Keratinocyte (primary cell): ENCODE measurements around the gene TOX3. TPM values are rescaled to one million over a fixed set of nuclear protein-coding genes. Genes with fewer than 3 reads are reported as not detected.

Experiments
- DNase-seq: peaks from one replicate; pipeline ENCODE4 v3.0.0-alpha.2; 2011; ENCODE audit warnings: low read depth, missing footprints, low spot score
- FAIRE-seq: peaks from 2 replicates; lab custom pipeline; 2011; peaks lifted over from hg19 to GRCh38; lab: Jason Lieb, UNC
- H2AFZ ChIP-seq: 2 replicates; pipeline ENCODE4 v1.6.0; 2012; ENCODE audit warnings: low read length, control low read depth, inconsistent platforms; ENCODE audit not compliant: control insufficient read depth
- H3K27ac ChIP-seq: 2 replicates; pipeline ENCODE4 v1.5.1; 2011; ENCODE audit warnings: low read length; ENCODE audit not compliant: control insufficient read depth, insufficient read depth
- H3K27me3 ChIP-seq: 3 replicates; pipeline ENCODE4 v1.6.0; 2011; ENCODE audit warnings: low read length; ENCODE audit not compliant: control insufficient read depth, insufficient read depth; ENCODE audit errors: extremely low read depth
- H3K36me3 ChIP-seq, 2 experiments: 2 replicates in 1 of 2; 3 replicates in 1 of 2; pipeline ENCODE4 v1.5.1; 2011; ENCODE audit warnings: low read length in 2 of 2, mild to moderate bottlenecking in 1 of 2; ENCODE audit not compliant: control insufficient read depth in 2 of 2, insufficient read depth in 2 of 2; ENCODE audit errors: extremely low read depth in 1 of 2
- H3K4me1 ChIP-seq: 3 replicates; pipeline ENCODE4 v1.5.1; 2011; ENCODE audit warnings: low read length; ENCODE audit not compliant: control insufficient read depth, insufficient read depth; ENCODE audit errors: extremely low read depth
- H3K4me2 ChIP-seq: 3 replicates; pipeline ENCODE4 v1.6.0; 2011; ENCODE audit warnings: low read depth, low read length; ENCODE audit not compliant: control insufficient read depth, insufficient read depth; ENCODE audit errors: extremely low read depth
- H3K4me3 ChIP-seq, 3 experiments: fragments of 200-600 bp in 1 of 3; sonication (generic) in 1 of 3; 2 replicates in 2 of 3; 3 replicates in 1 of 3; pipeline ENCODE4 v1.5.1; 2011 to 2016; ENCODE audit warnings: low read length in 3 of 3, mild to moderate bottlenecking in 3 of 3, control low read depth in 2 of 3, inconsistent platforms in 1 of 3, low read depth in 1 of 3, mixed read lengths in 1 of 3, mixed run types in 1 of 3, moderate library complexity in 1 of 3; ENCODE audit not compliant: control insufficient read depth in 2 of 3, insufficient read depth in 2 of 3; ENCODE audit errors: extremely low read depth in 1 of 3
- H3K79me2 ChIP-seq: 2 replicates; pipeline ENCODE4 v1.6.0; 2012; ENCODE audit warnings: low read length; ENCODE audit not compliant: control insufficient read depth, insufficient read depth
- H3K9ac ChIP-seq: 3 replicates; pipeline ENCODE4 v1.6.0; 2011; ENCODE audit warnings: low read length; ENCODE audit not compliant: control insufficient read depth, insufficient read depth; ENCODE audit errors: extremely low read depth
- H3K9me1 ChIP-seq: 3 replicates; pipeline ENCODE4 v1.6.0; 2011; ENCODE audit warnings: low read length; ENCODE audit not compliant: control insufficient read depth, insufficient read depth; ENCODE audit errors: extremely low read depth
- H3K9me3 ChIP-seq: 2 replicates; pipeline ENCODE4 v1.5.1; 2012; ENCODE audit warnings: low read depth, low read length; ENCODE audit not compliant: control insufficient read depth
- H4K20me1 ChIP-seq: 3 replicates; pipeline ENCODE4 v1.6.0; 2011; ENCODE audit warnings: low read length; ENCODE audit not compliant: control insufficient read depth, insufficient read depth; ENCODE audit errors: extremely low read depth
- EZH2 ChIP-seq: IDR thresholded peaks from one replicate; pipeline ENCODE4 v1.6.1; 2012; ENCODE audit warnings: inconsistent platforms, mild to moderate bottlenecking, low read length, moderate library complexity
- dilution Hi-C: fragments of 300-500 bp; cut with MboI; formaldehyde crosslinking; loops from one replicate; pipeline ENCODE4 v1.7.0; 2020; ENCODE audit warnings: low sequenced_read_pairs; ENCODE audit not compliant: extremely low pct_ligation_motif_present
- polyA plus RNA-seq, 5 experiments: library from polyadenylated mRNA; depleted of rRNA in 3 of 5; stranded (reverse) in 3 of 5; stranded (forward) in 1 of 5; unstranded in 1 of 5; fragments of >200 nt; gene quantifications; 1 replicate in 1 of 5; 2 replicates in 3 of 5; 3 replicates in 1 of 5; pipeline versions ENCODE4 v1.2.1 to v1.2.3, GENCODE V29; 2011 to 2012; ENCODE audit warnings: missing spikeins in 2 of 5, low read depth in 1 of 5, low replicate concordance in 1 of 5
- TF ChIP-seq, protein P1 (sequence below), 3 experiments: IDR thresholded peaks in 1 of 3; conservative IDR thresholded peaks in 1 of 3; optimal IDR thresholded peaks in 1 of 3; 2 replicates in 2 of 3; 3 replicates in 1 of 3; pipeline versions ENCODE3 to v1.5.1; 2011; ENCODE audit warnings: low read length in 3 of 3, mild to moderate bottlenecking in 3 of 3, moderate library complexity in 2 of 3, control low read depth in 1 of 3, inconsistent platforms in 1 of 3; ENCODE audit not compliant: insufficient read depth in 2 of 3; ENCODE audit errors: extremely low read depth in 1 of 3

The TOX3 gene
- polyA plus RNA-seq, 1 donor (not counting 4 experiments of a cell fraction or from before 2014, with no cell fraction given) = not detected

DNA sequence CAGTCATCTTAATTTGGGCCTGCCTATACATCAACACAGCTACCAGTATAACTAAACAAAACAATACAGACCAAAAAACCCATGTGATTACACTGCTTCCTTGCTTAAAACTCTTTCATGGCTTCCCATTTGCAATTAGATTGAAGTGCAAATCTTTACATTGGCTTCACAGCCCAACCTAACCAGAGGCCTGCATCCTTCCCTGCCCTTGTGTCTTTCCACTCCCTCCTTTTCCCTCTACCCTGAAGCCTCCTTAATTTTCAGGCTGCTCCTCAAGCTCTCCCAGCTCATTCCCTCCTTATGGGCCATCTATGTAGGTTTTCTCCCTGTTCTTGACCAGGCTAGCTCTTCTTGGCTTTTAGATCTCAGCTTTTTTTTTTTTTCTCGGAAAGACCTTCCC is 147.8 kb downstream of the TOX3 start:
- TF ChIP-seq, protein P1, sequence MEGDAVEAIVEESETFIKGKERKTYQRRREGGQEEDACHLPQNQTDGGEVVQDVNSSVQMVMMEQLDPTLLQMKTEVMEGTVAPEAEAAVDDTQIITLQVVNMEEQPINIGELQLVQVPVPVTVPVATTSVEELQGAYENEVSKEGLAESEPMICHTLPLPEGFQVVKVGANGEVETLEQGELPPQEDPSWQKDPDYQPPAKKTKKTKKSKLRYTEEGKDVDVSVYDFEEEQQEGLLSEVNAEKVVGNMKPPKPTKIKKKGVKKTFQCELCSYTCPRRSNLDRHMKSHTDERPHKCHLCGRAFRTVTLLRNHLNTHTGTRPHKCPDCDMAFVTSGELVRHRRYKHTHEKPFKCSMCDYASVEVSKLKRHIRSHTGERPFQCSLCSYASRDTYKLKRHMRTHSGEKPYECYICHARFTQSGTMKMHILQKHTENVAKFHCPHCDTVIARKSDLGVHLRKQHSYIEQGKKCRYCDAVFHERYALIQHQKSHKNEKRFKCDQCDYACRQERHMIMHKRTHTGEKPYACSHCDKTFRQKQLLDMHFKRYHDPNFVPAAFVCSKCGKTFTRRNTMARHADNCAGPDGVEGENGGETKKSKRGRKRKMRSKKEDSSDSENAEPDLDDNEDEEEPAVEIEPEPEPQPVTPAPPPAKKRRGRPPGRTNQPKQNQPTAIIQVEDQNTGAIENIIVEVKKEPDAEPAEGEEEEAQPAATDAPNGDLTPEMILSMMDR (optimal IDR thresholded peaks at IDR 0.05 in 1 of 3, IDR thresholded peaks at IDR 0.05 in 1 of 3, conservative IDR thresholded peaks at IDR 0.05 in 1 of 3; ENCODE audit: extremely low read depth in 1 of 3, insufficient read depth in 2 of 3, low read length in 3 of 3) = no peak
- TF ChIP-seq EZH2 = no peak
- Histone ChIP-seq H3K9me1 (no peaks in the 10 kb centered on the region), H3K9me3 (no peaks in the 10 kb centered on the region), H3K79me2 (no peaks in the 10 kb centered on the region), H3K4me1 (no peaks in the 10 kb centered on the region), H4K20me1 (no peaks in the 10 kb centered on the region), H3K27ac (no peak overlapping the region), H3K27me3 (no peaks in the 10 kb centered on the region), H2AFZ (no peak overlapping the region), H3K9ac (no peak overlapping the region), H3K36me3 (no peaks in the 10 kb centered on the region), H3K4me2 (no peak overlapping the region), H3K4me3 (no peak overlapping the region)
- dilution Hi-C loops = no loop called here
- FAIRE-seq (no peak), DNase-seq (no peak)

- TF ChIP-seq EZH2 = no peak
- TF ChIP-seq, protein P1 (optimal IDR thresholded peaks at IDR 0.05 in 1 of 3, IDR thresholded peaks at IDR 0.05 in 1 of 3, conservative IDR thresholded peaks at IDR 0.05 in 1 of 3; ENCODE audit: extremely low read depth in 1 of 3, insufficient read depth in 2 of 3, low read length in 3 of 3) = no peak
- dilution Hi-C loops = no loop called here
Measured at GRCh38 chr16:52398491-52398960, 148.4 kb downstream of the TOX3 start.

More at GRCh38 chr16:52398491-52398960, 148.4 kb downstream of the TOX3 start:
- no peak overlapping the region for H3K4me2 ChIP-seq
- no peak overlapping the region for H3K27ac ChIP-seq
- FAIRE-seq (no peak), DNase-seq (no peak)
- H3K4me1 ChIP-seq = no peaks in the 10 kb centered on the region
- no peaks in the 10 kb centered on the region for H4K20me1 ChIP-seq
- no peaks in the 10 kb centered on the region for H3K9me1 ChIP-seq
- no peak overlapping the region for H2AFZ ChIP-seq
- no peaks in the 10 kb centered on the region for H3K27me3 ChIP-seq
- H3K36me3 ChIP-seq = no peaks in the 10 kb centered on the region
- H3K4me3 ChIP-seq = no peak overlapping the region
- no peak overlapping the region for H3K9ac ChIP-seq
- no peaks in the 10 kb centered on the region for H3K79me2 ChIP-seq
- H3K9me3 ChIP-seq = no peaks in the 10 kb centered on the region
